ENCODE measurements around the gene FLT3.

DNA sequence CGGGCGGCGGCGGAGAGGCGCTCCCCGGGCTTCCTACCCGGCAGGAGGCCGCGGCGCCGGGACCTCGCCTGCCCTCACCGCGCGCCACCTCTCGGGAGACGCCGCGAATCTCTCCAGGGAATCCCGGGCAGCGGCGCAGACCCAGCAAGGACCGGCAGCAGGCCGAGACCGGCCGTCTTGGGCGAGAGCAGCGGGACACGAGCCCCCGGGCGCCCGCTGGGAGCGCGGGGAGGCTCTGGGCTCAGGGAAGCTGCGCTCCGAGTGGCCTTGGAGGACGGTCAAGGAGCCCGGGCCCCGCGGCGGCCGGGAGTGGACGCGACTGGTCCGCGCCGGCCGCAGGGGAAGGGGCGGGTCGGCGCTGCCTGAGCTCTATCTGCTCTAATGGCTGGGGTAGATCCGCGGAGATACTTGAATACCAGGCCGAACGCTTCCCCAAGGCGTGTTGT is 145.9 kb downstream of the FLT3 start:
- TF ChIP-seq, protein P1, sequence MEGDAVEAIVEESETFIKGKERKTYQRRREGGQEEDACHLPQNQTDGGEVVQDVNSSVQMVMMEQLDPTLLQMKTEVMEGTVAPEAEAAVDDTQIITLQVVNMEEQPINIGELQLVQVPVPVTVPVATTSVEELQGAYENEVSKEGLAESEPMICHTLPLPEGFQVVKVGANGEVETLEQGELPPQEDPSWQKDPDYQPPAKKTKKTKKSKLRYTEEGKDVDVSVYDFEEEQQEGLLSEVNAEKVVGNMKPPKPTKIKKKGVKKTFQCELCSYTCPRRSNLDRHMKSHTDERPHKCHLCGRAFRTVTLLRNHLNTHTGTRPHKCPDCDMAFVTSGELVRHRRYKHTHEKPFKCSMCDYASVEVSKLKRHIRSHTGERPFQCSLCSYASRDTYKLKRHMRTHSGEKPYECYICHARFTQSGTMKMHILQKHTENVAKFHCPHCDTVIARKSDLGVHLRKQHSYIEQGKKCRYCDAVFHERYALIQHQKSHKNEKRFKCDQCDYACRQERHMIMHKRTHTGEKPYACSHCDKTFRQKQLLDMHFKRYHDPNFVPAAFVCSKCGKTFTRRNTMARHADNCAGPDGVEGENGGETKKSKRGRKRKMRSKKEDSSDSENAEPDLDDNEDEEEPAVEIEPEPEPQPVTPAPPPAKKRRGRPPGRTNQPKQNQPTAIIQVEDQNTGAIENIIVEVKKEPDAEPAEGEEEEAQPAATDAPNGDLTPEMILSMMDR (IDR thresholded peaks at IDR 0.05; ENCODE audit: insufficient read depth, low read length): no peak
- no peak for TF ChIP-seq POLR2AphosphoS5 (IDR thresholded peaks at IDR 0.05; ENCODE audit: low read depth)

All from HL-60 (cell line).